Stimulated activated naive CD8-positive, alpha-beta T cell treated with anti-CD3 and anti-CD28 coated beads, Interleukin-15, Interleukin-2, amounts not matched to agents 100 ng/mL and 50 ng/mL, for 24 hours (primary cell): ENCODE data around the gene CEP83.
"Not testable (repeated sequence)": the region's sequence is repeated elsewhere in the genome, so short reads cannot be mapped to it uniquely, and the experiment has no call there.

Source experiments
- H3K27ac Mint-ChIP-seq: one replicate; pipeline ENCODE4 v1.8.0; 2021; ENCODE audit warnings: mild to moderate bottlenecking, mixed read lengths
- H3K27me3 Mint-ChIP-seq: one replicate; pipeline ENCODE4 v1.8.0; 2021; ENCODE audit warnings: mixed read lengths
- H3K36me3 Mint-ChIP-seq: one replicate; pipeline ENCODE4 v1.8.0; 2021; ENCODE audit warnings: low read depth, mixed read lengths
- H3K4me1 Mint-ChIP-seq: one replicate; pipeline ENCODE4 v1.8.0; 2021; ENCODE audit warnings: low read depth, mixed read lengths
- H3K4me3 Mint-ChIP-seq: one replicate; pipeline ENCODE4 v1.8.0; 2021; ENCODE audit warnings: mild to moderate bottlenecking, mixed read lengths
- H3K9me3 Mint-ChIP-seq: one replicate; pipeline ENCODE4 v1.8.0; 2021; ENCODE audit warnings: mixed read lengths

CEP83 gene

DNA sequence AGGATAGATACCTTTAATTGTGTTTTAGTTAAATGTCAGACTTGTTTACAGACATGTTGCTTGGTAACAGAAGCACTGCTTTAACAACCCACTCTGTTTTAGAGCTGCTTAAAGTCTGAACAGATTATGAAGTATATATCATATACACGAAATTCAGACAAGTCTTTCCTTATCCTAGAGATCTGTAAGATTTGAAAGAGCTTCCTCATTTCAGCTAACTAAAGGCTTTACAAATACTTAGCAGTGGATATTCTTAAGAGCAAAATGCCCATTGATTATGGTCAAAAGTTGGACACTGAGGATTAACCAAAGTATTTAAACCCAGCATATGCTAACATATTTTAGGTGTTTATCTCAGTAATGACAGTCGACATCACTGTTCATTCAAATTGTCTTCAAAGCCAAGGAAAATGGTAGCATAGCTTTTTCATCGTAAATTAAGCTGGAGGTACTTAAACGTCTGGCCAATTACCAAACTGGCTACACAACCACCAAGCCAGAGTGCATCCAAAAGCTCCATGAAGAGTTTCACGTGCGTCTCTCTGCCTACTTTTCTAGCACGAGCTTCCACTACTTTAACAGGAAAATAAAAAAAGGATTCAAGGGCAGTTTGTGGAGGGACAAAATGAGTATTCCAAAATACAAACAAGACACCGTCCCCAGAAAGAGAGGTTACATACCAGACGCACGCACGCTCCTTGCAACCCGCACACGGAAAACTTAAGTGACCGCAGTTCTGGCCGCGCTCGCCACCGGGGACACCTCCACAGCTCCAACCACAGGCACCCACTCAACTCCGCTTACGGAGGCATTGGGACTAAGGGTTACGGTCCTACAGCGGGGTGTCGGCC, 565 bp downstream of the CEP83 start:
- Mint-ChIP-seq H3K4me3 (peak overlapping the region; percentile 92), H3K36me3 (peaks cover 38% of the 10 kb centered on the region), H3K9me3 (no peaks in the 10 kb centered on the region), H3K27ac (peak overlapping the region; percentile 97), H3K27me3 (peaks cover 16% of the 10 kb centered on the region), H3K4me1 (peaks cover 46% of the 10 kb centered on the region)

DNA sequence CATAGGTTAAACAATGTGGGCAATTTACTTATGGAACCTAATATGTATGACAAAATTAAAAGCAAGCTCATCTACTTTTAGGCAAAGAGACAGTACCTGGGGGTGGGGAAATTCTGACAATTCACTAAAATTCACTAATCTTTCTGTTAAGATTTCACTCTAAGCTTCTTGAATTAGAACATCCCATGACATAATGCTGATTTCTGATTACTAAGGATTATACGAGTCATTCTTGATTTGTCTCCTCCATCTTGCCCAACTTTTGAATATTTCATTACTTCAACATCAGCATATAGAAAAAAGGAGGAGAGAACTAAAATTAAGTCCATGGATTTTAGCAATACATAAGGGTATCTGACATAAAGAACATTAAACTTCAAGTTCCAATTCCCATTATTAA, 2.4 kb downstream of the CEP83 start:
- Mint-ChIP-seq H3K27ac (peak overlapping the region; percentile 81), H3K9me3 (peaks cover 3% of the 10 kb centered on the region), H3K4me1 (peaks cover 55% of the 10 kb centered on the region), H3K36me3 (peaks cover 56% of the 10 kb centered on the region), H3K4me3 (peak overlapping the region; percentile 92), H3K27me3 (peaks cover 11% of the 10 kb centered on the region)

DNA sequence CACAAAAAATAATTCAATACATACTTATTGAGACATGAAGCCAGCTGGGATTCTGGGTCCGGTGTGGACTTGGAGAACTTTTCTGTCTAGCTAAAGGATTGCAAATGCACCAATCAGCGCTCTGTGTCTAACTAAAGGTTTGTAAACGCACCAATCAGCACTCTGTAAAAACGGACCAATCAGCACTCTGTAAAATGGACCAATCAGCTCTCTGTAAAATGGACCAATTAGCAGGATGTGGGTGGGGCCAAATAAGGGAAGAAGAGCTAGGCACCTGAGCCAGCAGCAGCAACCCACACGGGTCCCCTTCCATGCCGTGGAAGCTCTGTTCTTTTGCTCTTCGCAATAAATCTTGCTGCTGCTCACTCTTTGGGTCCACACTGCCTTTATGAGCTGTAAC, 5.3 kb downstream of the CEP83 start:
- Mint-ChIP-seq H3K9me3 (peaks cover 16% of the 10 kb centered on the region), H3K4me1 (peaks cover 67% of the 10 kb centered on the region), H3K36me3 (peaks cover 84% of the 10 kb centered on the region)
- not testable (repeated sequence) for H3K27me3 Mint-ChIP-seq, H3K27ac Mint-ChIP-seq, H3K4me3 Mint-ChIP-seq

DNA sequence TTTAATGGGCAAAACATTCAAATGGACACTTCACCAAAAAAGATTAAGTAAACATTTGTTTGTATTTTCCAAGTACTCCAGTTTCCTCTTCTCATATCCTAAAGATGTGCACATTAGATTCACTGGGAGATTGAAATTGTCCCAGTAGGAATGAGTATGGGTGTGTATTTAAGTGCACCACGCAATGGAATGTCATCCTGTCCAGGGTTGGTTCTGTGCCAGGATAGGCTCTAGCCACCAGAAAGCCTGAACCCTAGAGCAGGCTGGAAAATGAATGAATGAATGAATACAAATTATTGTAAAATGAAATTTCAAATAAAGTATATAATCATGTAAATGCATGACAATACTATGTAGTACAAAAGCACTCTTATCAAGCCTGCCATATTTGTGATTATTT, 14.0 kb downstream of the CEP83 start:
- peaks cover 52% of the 10 kb centered on the region for H3K36me3 Mint-ChIP-seq
- H3K4me3 Mint-ChIP-seq = no peak overlapping the region
- H3K27me3 Mint-ChIP-seq = no peaks in the 10 kb centered on the region

GRCh38 chr12:94437303-94437702, 22.4 kb downstream of the CEP83 start:
- H3K27me3 Mint-ChIP-seq = no peaks in the 10 kb centered on the region
- H3K4me1 Mint-ChIP-seq = peaks cover 28% of the 10 kb centered on the region
- peaks cover 34% of the 10 kb centered on the region for H3K36me3 Mint-ChIP-seq
- peaks cover 12% of the 10 kb centered on the region for H3K9me3 Mint-ChIP-seq
- no peak overlapping the region for H3K4me3 Mint-ChIP-seq
- no peak overlapping the region for H3K27ac Mint-ChIP-seq

More for the DNA sequence above, 14.0 kb downstream of the CEP83 start:
- Mint-ChIP-seq H3K4me1 (peaks cover 16% of the 10 kb centered on the region), H3K27ac (no peak overlapping the region), H3K9me3 (peaks cover 12% of the 10 kb centered on the region)

GRCh38 chr12:94435511-94435927, 24.1 kb downstream of the CEP83 start:
- H3K4me3 Mint-ChIP-seq = no peak overlapping the region
- H3K4me1 Mint-ChIP-seq = peaks cover 29% of the 10 kb centered on the region
- peaks cover 41% of the 10 kb centered on the region for H3K36me3 Mint-ChIP-seq
- H3K27ac Mint-ChIP-seq = no peak overlapping the region
- no peaks in the 10 kb centered on the region for H3K27me3 Mint-ChIP-seq
- peaks cover 21% of the 10 kb centered on the region for H3K9me3 Mint-ChIP-seq

DNA sequence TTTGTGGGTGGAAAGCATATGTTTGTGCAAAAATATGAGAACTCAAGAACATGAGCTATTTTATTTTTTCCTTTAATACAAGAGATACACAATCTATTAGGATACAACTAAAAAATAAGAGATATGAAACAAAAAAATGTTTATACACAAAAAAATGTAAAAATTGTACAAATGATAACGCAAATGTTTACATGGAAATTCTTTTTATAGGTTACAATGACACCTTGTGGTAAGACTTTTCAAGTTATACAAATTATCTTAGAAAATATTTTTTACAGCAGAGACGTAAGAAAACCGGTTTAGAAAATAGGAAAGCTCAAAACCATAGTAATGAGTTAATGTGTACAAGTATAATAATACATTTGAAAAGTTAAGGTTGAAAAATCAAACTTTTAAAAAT, 25.5 kb downstream of the CEP83 start:
- Mint-ChIP-seq H3K4me1 (peaks cover 29% of the 10 kb centered on the region), H3K36me3 (peaks cover 45% of the 10 kb centered on the region), H3K9me3 (peaks cover 21% of the 10 kb centered on the region), H3K27ac (no peak overlapping the region), H3K4me3 (no peak overlapping the region), H3K27me3 (no peaks in the 10 kb centered on the region)

DNA sequence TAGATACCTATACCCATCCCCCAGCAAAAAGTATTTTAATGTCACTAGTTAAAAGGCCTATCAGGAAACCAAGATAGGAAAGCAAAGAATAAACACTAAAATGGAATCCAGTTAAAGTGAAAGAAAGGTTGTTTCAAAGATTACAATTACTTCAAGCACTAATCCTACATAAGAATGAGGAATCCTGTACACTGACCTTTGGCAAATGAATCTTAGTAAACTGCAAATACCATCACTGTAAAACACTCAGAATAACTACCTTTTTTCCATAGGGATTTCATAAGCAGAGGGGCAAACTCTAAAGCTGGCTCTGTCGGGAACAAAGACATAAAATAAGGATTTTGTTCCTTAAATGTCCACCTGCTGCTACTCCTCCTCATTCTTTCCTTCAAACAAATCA, 25.9 kb downstream of the CEP83 start:
- Mint-ChIP-seq H3K27ac (no peak overlapping the region), H3K9me3 (peaks cover 17% of the 10 kb centered on the region), H3K4me1 (peaks cover 29% of the 10 kb centered on the region), H3K4me3 (no peak overlapping the region), H3K27me3 (no peaks in the 10 kb centered on the region), H3K36me3 (peaks cover 42% of the 10 kb centered on the region)

- Mint-ChIP-seq H3K27ac (no peak overlapping the region), H3K9me3 (peaks cover 16% of the 10 kb centered on the region), H3K36me3 (peaks cover 53% of the 10 kb centered on the region), H3K4me3 (no peak overlapping the region), H3K4me1 (peaks cover 35% of the 10 kb centered on the region), H3K27me3 (no peaks in the 10 kb centered on the region)
These were observed 29.4 kb downstream of the CEP83 start for GRCh38 chr12:94430304-94430703.

DNA sequence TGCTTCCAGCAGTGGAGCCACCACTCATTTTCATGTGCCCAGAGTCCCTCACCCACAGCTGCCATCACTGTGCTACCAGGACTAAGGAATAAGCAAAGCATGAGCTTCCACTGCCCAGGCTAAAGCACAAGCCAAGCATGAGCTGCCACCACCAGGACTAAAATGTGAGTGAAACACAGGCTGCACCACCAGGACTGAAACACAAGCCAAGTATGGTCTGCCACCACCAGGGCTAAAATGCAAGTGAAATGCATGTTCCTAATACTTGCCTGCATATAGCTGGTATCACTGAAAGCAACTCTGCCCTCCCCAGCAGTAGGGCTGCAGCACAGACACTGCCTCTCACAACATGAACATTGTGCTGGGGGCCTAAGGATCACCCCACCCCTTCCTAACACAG, 30.0 kb downstream of the CEP83 start:
- H3K27ac Mint-ChIP-seq = no peak overlapping the region
- H3K27me3 Mint-ChIP-seq = no peaks in the 10 kb centered on the region
- peaks cover 30% of the 10 kb centered on the region for H3K4me1 Mint-ChIP-seq
- H3K4me3 Mint-ChIP-seq = no peak overlapping the region
- H3K9me3 Mint-ChIP-seq = peaks cover 16% of the 10 kb centered on the region
- peaks cover 59% of the 10 kb centered on the region for H3K36me3 Mint-ChIP-seq

GRCh38 chr12:94429191-94429590, 30.5 kb downstream of the CEP83 start:
- Mint-ChIP-seq H3K4me1 (peaks cover 30% of the 10 kb centered on the region), H3K9me3 (peaks cover 16% of the 10 kb centered on the region), H3K27ac (no peak overlapping the region), H3K4me3 (no peak overlapping the region), H3K27me3 (no peaks in the 10 kb centered on the region), H3K36me3 (peaks cover 63% of the 10 kb centered on the region)

- Mint-ChIP-seq H3K4me3 (no peak overlapping the region), H3K36me3 (peaks cover 68% of the 10 kb centered on the region), H3K27ac (peak overlapping the region; percentile 57), H3K4me1 (peaks cover 30% of the 10 kb centered on the region), H3K9me3 (peaks cover 26% of the 10 kb centered on the region), H3K27me3 (no peaks in the 10 kb centered on the region)
These were observed 31.9 kb downstream of the CEP83 start for GRCh38 chr12:94427501-94428381.

DNA sequence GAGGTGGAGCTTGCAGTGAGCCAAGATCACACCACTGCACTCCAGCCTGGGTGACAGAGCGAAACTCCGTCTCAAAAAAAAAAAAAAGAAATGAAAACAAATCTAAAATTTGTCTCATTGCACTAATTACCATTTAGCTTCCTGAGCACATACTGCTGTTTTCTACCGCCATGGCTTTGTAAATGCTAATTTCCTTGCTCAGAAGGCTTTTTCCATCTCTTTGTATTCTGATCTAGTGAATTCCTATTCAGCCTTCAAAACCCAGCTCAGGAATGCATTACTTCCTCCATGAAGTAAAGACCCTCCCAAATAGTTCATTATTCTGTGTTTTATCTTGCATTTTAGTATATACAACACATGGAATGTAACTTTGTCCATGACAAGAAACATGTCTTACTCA, 33.6 kb downstream of the CEP83 start:
- Mint-ChIP-seq H3K9me3 (peaks cover 30% of the 10 kb centered on the region), H3K4me3 (no peak overlapping the region), H3K27me3 (no peaks in the 10 kb centered on the region), H3K27ac (no peak overlapping the region), H3K36me3 (peaks cover 69% of the 10 kb centered on the region), H3K4me1 (peaks cover 28% of the 10 kb centered on the region)

GRCh38 chr12:94424830-94425229, 34.8 kb downstream of the CEP83 start:
- peaks cover 20% of the 10 kb centered on the region for H3K4me1 Mint-ChIP-seq
- peaks cover 22% of the 10 kb centered on the region for H3K9me3 Mint-ChIP-seq
- H3K36me3 Mint-ChIP-seq = peaks cover 61% of the 10 kb centered on the region
- not testable (repeated sequence) for H3K27me3 Mint-ChIP-seq, H3K27ac Mint-ChIP-seq, H3K4me3 Mint-ChIP-seq
